GM19395 (cell line): ENCODE data around the gene MIEF1.
"Not testable (repeated sequence)": the region's sequence is repeated elsewhere in the genome, so short reads cannot be mapped to it uniquely, and the experiment has no call there.

Source experiments
- ATAC-seq: cut with Tn5 transposase; IDR thresholded peaks from one replicate; pipeline ENCODE4 v1.9.1; 2021; ENCODE audit warnings: mild to moderate bottlenecking, moderate library complexity; ENCODE audit not compliant: unreplicated experiment

The MIEF1 gene

DNA sequence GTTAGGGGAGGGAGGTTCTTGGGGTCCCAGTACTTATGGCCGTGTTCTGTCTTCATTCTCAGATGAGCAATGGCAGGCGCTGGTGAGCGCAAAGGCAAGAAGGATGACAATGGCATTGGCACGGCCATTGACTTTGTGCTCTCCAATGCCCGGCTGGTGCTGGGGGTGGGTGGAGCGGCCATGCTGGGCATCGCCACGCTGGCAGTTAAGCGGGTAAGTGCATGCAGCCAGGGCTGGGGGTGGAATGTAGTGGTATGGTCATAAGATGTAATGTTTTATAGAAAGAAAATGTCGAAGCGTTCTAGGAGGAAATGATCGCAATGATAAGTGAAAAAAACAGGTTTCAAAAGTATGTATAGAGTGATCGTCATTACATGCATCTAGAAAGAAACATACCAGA lies 9.1 kb downstream of the MIEF1 start:
- no peak for ATAC-seq

DNA sequence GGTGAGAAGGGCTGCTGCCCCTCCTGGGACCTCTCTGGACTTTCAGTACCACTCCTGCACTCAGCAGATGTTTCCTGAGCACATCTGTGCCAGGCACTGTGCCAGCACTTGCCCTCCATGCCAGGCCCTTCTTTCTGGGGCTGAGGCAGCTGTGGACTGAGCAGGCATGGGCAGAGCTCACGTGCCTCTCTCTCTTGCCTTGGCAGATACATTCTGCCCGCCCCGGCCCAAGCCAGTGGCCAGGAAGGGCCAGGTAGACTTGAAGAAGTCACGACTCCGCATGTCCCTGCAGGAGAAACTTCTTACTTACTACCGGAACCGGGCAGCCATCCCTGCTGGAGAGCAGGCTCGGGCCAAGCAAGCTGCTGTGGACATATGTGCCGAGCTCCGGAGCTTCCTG lies 9.9 kb downstream of the MIEF1 start:
- no peak for ATAC-seq

DNA sequence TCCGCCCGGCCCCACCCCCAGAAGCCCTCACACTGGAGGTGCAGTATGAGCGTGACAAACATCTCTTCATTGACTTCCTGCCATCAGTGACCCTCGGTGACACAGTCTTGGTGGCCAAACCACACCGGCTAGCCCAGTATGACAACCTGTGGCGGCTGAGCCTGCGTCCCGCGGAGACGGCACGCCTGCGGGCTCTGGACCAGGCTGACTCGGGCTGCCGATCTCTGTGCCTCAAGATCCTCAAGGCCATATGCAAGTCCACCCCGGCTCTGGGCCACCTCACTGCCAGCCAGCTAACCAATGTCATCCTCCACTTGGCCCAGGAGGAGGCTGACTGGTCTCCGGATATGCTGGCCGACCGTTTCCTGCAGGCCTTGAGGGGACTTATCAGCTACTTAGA lies 11.7 kb downstream of the MIEF1 start:
- ATAC-seq: no peak

DNA sequence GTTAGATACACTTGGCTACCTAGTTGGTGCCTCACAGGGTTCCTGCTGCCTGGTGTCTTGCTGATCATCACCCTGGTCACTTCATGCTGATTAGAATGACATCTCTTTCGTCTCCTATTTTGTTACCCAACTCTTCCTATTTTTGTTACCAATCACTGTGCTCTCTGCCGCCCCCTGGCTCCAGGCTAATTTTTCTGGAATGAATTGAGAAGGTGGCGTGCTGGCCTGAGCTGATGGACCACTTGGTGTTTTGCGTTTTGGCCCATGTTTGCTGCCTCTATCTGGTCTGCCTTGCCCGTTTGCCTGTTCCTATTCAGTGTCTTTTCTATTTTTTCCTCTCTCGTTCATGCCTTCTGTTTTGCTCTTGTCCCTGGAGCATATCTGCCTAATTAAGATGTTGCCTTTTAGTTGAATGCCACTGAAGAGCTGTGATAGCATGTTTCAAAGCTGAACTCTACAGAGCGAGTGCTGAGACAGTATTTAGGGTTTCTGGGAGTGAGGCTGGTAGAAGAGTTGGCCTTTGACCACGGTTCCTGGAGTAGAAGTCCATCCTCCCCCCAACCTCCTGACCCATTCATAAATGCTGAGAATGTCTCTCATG lies 12.4 kb downstream of the MIEF1 start:
- no peak for ATAC-seq

DNA sequence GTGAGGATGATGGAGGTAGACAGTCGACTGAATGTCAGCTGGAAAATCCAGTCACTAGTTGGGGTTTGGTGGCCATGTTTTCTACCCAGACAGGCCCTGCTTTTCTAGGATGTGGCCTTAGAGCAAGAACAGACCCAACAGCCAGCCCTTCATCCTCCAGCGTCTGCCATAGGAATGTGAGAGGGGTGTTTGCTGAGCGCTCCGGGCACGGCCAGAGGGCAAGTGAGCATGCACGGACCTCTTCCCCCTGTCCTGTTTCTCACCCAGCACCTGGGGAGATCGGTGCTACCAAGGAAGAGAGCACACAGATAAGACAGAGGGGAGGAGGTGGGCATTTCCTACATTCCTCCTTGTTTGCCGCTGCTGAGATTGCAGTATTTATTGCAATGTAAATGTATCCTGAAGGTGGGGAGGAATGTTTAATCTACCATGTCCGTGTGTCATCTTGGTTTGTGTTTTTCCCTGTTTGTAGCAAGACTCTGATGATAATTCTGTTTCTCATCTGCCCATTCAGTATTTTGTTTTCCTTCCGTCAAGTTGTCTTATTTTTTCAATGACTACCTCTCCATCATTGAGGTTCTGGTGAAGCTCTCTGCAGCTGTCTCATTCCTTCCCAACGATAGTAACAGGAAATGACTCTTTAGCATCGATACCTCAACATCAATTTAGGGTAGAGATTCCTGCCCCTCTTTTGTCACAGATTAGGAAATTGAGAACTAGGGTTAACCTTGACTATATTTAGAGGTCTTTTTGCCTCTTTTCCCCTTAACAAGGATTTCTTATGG lies 13.4 kb downstream of the MIEF1 start:
- ATAC-seq: no peak

DNA sequence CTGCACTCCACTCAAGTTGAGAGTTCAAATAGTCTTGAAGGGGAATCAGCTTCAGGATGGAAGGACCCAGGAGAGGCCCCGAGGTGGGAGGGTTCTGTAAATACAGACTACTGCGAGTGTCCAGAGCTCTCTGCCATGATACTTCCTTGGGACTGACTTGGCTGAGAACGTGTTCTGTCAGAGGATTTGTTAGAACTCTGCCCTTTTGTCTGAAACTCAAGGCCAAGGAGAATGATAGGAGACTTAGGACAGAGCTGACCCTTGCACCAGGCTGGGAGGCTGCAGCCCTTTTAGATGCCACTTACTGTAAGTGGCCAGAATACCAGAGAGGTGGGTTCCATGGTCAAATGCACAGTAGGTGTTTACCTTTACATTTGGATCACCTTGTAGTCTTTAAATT lies 15.4 kb downstream of the MIEF1 start:
- ATAC-seq: no peak

DNA sequence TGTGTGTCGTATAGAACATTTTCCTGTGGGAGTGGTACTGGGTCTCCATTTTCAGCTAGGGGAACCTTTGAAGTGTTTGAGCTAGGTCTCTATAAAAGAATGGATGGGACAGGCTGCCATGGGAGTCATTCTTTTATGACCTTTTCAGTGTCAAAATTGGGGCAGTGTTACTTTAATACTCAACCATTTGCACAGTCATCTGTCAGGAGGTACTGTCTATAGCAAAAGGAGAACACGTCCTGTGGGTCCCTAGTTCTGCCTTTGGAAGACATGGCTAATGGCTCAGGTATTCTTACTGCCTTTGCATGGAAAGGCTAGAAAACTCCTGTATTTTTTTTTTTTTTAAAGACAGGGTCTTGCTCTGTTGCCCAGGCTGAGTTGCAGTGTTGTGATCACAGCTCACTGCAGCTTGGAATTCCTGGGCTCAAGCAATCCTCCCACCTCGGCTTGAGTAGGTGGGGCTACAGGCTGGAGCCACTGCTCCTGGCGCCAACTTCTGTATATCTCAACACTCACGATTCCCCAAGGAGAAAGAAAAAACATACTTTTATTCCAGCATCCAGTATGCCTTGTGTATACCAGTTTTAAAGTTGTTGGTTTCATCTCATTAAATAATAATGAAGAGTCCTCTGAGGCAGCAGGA lies 16.2 kb downstream of the MIEF1 start:
- no peak for ATAC-seq

DNA sequence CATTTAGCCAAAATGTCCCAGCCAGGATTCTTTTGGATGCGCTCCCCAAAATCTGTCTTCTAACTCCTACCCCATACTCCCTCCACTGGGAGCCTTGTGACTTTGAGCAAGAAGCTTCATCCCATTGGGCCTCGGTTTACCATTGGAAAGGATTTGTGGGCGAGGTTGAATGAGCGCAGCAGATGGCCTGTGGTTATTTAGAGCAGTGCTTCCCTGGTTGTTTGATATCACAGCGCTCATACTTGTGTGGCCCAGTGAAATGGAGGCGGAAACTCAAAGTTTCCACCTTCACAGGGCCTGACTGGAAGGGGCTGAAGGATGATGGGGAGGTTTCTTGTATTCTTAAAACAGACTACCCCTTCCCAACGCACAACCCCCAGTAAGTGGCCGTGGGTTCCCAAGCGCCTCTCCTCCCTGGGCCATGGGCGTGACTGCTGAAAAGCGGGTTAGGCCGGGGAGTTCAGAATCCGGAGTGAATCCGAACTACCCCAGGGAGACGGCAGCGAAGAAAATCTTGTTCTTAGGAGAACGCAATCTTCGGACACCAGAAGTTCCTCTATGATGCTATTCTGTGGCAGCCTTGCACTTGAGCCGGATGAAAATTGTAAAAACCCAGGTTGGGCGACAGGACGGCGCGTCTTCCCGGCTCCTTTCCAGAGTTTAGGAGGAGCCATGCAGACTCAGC lies 17.0 kb downstream of the MIEF1 start:
- ATAC-seq: no peak

DNA sequence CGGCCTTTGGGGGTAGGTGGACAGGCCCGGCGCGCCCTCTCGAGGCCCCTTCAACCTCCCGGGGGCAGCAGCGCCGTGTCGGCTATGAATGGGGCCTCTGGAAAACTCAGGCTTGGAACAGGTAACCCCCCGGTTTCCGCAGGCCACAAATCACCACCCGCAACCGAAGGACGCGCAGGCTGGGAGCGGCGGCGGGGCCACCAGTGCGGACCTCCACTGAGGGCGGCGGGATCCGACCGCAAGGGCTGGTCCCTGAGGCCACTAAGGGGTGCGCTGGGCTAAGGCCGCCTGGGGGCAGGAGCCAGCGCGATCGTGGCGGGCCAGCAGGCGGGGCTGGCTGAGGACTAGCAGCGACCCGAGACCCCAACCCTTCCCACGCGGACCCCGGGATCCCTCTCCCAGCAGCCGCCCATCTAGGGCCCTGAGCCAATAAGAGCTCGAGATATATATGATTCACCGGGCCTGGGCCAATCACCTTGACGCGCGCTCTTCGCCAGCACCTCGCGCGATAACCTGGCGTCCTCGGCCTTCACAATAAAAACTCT lies 17.7 kb downstream of the MIEF1 start:
- peak; percentile 79 for ATAC-seq

DNA sequence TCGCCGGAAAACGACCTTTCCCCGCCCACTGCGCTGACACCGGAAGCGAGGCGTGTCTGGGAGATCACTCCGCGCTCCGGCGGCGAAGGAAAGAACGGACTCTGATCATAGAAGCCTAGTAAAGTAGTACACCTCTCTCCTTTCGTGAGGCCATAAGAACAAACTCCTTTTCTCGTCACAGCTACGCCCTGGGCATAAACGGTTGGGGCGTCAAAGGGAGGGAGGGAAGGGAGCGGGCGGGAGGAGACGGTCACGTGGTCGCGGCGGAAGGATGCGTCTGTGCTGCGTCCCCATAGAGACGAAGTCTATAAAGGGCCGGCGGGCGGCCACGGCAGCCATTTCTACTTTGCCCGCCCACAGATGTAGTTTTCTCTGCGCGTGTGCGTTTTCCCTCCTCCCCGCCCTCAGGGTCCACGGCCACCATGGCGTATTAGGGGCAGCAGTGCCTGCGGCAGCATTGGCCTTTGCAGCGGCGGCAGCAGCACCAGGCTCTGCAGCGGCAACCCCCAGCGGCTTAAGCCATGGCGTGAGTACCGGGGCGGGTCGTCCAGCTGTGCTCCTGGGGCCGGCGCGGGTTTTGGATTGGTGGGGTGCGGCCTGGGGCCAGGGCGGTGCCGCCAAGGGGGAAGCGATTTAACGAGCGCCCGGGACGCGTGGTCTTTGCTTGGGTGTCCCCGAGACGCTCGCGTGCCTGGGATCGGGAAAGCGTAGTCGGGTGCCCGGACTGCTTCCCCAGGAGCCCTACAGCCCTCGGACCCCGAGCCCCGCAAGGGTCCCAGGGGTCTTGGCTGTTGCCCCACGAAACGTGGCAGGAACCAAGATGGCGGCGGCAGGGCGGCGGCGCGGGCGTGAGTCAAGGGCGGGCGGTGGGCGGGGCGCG lies 18.4 kb downstream of the MIEF1 start, which contains the start of gene ATF4:
TSS of gene ATF4 (plus strand) at position 337 of the 880 bp plus-strand sequence. CDS start 884 bp downstream, outside the sequence.
- ATAC-seq: peak; percentile 45

DNA sequence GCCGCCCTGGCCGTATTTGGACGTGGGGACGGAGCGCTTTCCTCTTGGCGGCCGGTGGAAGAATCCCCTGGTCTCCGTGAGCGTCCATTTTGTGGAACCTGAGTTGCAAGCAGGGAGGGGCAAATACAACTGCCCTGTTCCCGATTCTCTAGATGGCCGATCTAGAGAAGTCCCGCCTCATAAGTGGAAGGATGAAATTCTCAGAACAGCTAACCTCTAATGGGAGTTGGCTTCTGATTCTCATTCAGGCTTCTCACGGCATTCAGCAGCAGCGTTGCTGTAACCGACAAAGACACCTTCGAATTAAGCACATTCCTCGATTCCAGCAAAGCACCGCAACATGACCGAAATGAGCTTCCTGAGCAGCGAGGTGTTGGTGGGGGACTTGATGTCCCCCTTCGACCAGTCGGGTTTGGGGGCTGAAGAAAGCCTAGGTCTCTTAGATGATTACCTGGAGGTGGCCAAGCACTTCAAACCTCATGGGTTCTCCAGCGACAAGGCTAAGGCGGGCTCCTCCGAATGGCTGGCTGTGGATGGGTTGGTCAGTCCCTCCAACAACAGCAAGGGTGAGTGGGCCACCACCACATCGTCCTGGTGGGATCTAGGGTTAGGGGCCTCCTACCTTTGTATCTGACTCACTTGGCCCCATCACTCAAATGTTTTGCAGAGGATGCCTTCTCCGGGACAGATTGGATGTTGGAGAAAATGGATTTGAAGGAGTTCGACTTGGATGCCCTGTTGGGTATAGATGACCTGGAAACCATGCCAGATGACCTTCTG lies 19.2 kb downstream of the MIEF1 start:
- not testable (repeated sequence) for ATAC-seq

DNA sequence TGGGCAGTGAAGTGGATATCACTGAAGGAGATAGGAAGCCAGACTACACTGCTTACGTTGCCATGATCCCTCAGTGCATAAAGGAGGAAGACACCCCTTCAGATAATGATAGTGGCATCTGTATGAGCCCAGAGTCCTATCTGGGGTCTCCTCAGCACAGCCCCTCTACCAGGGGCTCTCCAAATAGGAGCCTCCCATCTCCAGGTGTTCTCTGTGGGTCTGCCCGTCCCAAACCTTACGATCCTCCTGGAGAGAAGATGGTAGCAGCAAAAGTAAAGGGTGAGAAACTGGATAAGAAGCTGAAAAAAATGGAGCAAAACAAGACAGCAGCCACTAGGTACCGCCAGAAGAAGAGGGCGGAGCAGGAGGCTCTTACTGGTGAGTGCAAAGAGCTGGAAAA lies 20.0 kb downstream of the MIEF1 start:
- not testable (repeated sequence) for ATAC-seq

DNA sequence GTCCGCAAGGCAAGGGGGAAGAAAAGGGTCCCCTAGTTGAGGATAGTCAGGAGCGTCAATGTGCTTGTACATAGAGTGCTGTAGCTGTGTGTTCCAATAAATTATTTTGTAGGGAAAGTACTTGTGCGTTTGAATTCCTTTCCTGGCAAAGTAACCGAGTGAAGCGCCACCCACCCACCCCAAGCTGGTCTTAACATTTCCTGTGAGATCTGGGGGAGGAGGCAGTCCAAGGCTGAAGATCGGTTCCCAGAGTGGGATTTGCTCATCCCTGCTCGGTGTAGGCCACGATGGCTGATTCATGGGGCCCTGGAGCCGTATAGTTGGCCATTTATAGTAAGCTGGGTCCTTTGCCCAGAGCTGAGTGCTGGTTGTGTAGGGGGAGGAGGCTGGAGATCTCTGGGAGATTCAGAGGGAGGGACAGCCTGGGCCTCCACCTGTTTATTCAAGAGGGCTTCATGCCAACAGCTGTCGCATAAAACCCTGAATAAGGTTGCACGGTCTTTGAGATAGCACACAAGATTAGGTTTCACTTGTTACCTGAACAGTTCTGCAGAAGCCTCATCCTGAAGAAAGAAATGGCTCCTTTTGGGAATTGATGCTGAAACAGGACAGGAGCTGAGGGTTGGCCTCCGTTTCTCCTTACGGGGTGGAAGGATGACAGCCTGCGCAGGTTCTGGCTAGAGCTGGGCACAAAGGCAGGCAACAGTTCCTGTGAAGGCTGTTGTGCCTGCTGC lies 20.6 kb downstream of the MIEF1 start:
- no peak for ATAC-seq

DNA sequence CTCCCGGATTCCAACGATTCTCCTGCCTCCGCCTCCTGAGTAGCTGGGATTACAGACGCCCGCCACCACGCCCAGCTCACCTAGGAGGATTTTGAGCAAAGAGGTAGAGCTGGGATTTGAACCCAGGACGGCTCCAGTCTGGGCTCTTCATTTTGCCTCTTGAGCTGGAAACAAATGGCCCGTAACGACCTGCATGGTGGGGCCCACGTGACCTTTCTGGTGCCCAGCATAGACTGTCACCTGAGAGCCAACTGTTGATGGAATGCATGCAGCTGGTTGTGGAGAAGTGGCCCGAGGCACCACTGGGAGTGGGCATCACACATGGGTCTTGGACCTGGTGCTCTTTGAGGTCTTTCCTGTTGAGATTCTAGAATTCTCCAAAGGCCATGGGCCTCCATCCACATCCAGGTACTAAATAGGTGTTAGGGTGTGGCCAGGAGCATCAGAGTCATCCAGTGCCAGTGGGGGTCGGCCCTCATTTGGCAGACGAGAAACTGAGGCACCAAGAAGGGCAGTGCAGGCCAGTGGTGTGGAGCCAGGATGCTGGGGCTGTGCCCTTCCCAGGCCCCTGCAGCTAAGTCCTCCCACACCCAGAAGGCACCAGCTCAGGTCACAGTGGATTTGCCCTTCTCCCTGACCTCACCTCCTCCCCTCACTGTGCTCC lies 22.1 kb downstream of the MIEF1 start:
- ATAC-seq: no peak

DNA sequence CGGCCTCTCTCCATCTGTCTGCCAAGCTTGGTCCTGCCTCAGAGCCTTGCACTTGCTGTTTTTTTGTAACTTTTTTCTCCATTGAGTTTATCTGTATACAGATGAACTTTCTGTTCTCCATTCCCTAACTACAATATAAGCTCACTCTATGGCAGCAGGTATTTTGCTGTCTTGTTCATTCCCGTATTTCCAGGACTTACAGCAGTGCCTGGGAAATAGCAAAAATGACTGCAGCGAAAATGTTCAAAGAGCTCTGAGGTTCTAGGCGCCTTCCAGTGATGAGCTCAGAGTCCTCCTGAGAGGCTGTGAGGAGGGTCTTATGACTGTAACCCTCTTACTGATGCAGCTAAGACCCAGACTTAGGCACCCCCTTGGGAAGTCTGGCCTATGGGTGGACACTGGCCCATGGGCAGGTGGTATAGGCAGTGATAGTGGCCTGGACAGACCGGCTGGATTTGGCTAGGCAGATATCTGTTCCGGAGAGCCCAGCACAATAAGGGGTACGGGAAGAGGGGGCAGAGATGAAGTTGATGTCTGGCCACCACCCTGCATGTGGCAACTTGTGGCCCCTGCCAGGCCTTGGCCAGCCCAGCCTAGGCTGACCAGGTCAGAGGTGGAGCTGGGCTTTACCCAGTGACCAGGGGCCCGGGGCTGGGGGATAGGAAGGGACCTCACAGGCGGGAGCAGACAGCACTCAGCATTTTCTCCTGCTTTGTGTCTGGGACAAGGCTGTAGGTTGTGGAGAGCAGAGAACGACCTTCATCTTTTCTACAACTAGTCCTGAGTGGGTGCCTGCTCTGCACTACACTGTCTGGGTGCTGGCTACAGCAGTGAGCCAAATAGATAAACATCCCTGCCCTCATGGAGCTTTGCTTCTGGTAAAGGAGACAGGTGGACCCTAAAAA lies 22.9 kb downstream of the MIEF1 start:
- ATAC-seq: no peak

DNA sequence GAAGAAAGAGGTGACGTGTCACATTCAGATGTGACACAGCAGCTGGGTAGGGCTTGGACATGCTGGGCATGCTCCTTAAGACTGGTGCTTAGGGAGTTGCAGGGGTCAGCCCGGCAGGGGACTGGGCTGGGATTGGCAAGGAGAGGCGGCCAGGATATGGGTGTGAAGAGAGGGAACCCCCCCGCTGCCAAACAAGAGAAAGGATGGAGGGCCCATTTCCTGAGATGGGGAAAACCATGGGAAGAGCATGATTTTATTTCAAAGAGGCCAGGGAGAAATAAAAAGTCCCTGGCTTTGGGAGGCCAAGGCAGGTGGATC lies 23.5 kb downstream of the MIEF1 start:
- ATAC-seq: no peak

DNA sequence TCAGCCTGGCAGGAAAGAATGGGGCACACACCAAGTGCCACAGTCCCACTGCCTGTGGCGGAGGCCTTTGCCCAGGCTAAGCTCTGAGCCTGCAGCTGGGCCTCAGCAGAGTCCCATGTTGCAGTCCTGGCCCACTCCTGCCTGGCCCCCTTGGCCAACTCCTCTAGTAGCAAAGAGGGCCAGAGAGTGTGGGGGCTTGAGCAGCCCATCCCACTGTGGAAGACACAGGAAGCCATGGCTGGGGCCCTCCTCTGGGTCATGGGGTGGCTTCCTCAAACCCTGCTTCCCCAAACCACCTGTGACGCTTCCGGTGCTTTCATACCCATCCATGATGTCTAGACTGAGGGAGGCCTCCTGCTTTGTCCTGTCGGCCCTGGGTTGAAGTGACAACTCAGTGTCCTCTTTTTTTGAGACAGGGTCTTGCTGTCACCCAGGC lies 24.7 kb downstream of the MIEF1 start:
- ATAC-seq: no peak
